CD14-positive monocyte (primary cell): ENCODE results near the gene CYB5A. TPM values are rescaled to one million over a fixed set of nuclear protein-coding genes. Genes with fewer than 3 reads are reported as not detected.

Source experiments
- DNase-seq, 3 donors: peaks; one replicate each; pipeline ENCODE4 v3.0.0-alpha.2; 2011 to 2022
- H2AFZ ChIP-seq: 2 replicates; pipeline ENCODE4 v1.6.0; 2012; ENCODE audit warnings: mild to moderate bottlenecking, low read depth, low read length, inconsistent platforms; ENCODE audit not compliant: insufficient read depth, poor library complexity, severe bottlenecking
- H3K27ac ChIP-seq, 2 donors: 1 replicate in 1 of 2; 2 replicates in 1 of 2; pipeline ENCODE4 v1.5.1; 2012 to 2013; ENCODE audit warnings: low read length in 2 of 2, control low read depth in 1 of 2, inconsistent platforms in 1 of 2, low read depth in 1 of 2, mild to moderate bottlenecking in 1 of 2
- H3K27me3 ChIP-seq, 2 donors: one replicate each; pipeline versions ENCODE4 v1.6.0 to v1.6.1; 2011 to 2013; ENCODE audit warnings: low read length in 2 of 2; ENCODE audit not compliant: control insufficient read depth in 2 of 2, insufficient read depth in 2 of 2
- H3K36me3 ChIP-seq, 2 donors: replicated peaks in 1 of 2; 1 replicate in 1 of 2; 2 replicates in 1 of 2; pipeline versions ENCODE4 v1.5.1 to v1.6.1; 2012 to 2013; ENCODE audit warnings: low read length in 2 of 2, control low read depth in 1 of 2, inconsistent platforms in 1 of 2, mild to moderate bottlenecking in 1 of 2; ENCODE audit not compliant: insufficient read depth in 2 of 2, control insufficient read depth in 1 of 2
- H3K4me1 ChIP-seq, 2 donors: 1 replicate in 1 of 2; 2 replicates in 1 of 2; pipeline versions ENCODE4 v1.5.1 to v1.6.1; 2012 to 2013; ENCODE audit warnings: low read length in 2 of 2, control low read depth in 1 of 2, inconsistent platforms in 1 of 2, mild to moderate bottlenecking in 1 of 2, moderate library complexity in 1 of 2; ENCODE audit not compliant: insufficient read depth in 2 of 2, control insufficient read depth in 1 of 2
- H3K4me2 ChIP-seq: replicated peaks from 2 replicates; pipeline ENCODE3; 2012; ENCODE audit warnings: low read length, moderate library complexity, mild to moderate bottlenecking; ENCODE audit not compliant: poor library complexity, severe bottlenecking; ENCODE audit errors: extremely low read depth
- H3K4me3 ChIP-seq, 3 experiments: fragments of 200-600 bp in 1 of 3; sonication (generic) in 1 of 3; replicated peaks in 1 of 3; 1 replicate in 2 of 3; 2 replicates in 1 of 3; pipeline ENCODE4 v1.5.1; 2011 to 2013; ENCODE audit warnings: low read length in 3 of 3, mild to moderate bottlenecking in 3 of 3, control low read depth in 2 of 3, low read depth in 2 of 3, inconsistent platforms in 1 of 3, moderate library complexity in 1 of 3
- H3K79me2 ChIP-seq: 2 replicates; pipeline ENCODE4 v1.6.0; 2012; ENCODE audit warnings: mild to moderate bottlenecking, control low read depth, inconsistent platforms, low read length, moderate library complexity; ENCODE audit not compliant: insufficient read depth
- H3K9ac ChIP-seq: 2 replicates; pipeline ENCODE4 v1.6.0; 2017; ENCODE audit warnings: low read length, mild to moderate bottlenecking; ENCODE audit not compliant: insufficient read depth, poor library complexity, severe bottlenecking
- H3K9me3 ChIP-seq, 2 donors: replicated peaks in 1 of 2; 1 replicate in 1 of 2; 2 replicates in 1 of 2; pipeline versions ENCODE4 v1.5.1 to v1.6.1; 2012 to 2013; ENCODE audit warnings: low read length in 2 of 2, control low read depth in 1 of 2; ENCODE audit not compliant: control insufficient read depth in 1 of 2, insufficient read depth in 1 of 2
- H4K20me1 ChIP-seq: 2 replicates; pipeline ENCODE4 v1.6.0; 2012; ENCODE audit warnings: mild to moderate bottlenecking, low read length, control low read depth, moderate library complexity; ENCODE audit not compliant: insufficient read depth
- H3K27ac Mint-ChIP-seq, 7 donors: one replicate each; pipeline ENCODE4 v1.8.0; 2020; ENCODE audit warnings: mild to moderate bottlenecking in 7 of 7, mixed read lengths in 7 of 7, moderate library complexity in 6 of 7, inconsistent platforms in 2 of 7
- H3K27me3 Mint-ChIP-seq, 3 donors: one replicate each; pipeline ENCODE4 v1.8.0; 2021 to 2022; ENCODE audit warnings: low read depth in 3 of 3, mild to moderate bottlenecking in 3 of 3, mixed read lengths in 3 of 3, moderate library complexity in 3 of 3, inconsistent platforms in 1 of 3
- H3K36me3 Mint-ChIP-seq, 2 donors: one replicate each; pipeline ENCODE4 v1.8.0; 2020; ENCODE audit warnings: mixed read lengths in 2 of 2, inconsistent platforms in 1 of 2, mild to moderate bottlenecking in 1 of 2
- H3K4me1 Mint-ChIP-seq: one replicate; pipeline ENCODE4 v1.8.0; 2020; ENCODE audit warnings: mild to moderate bottlenecking, mixed read lengths
- H3K4me3 Mint-ChIP-seq, 2 donors: one replicate each; pipeline ENCODE4 v1.8.0; 2020; ENCODE audit warnings: mild to moderate bottlenecking in 2 of 2, mixed read lengths in 2 of 2, moderate library complexity in 1 of 2
- H3K9me3 Mint-ChIP-seq, 7 donors: one replicate each; pipeline ENCODE4 v1.8.0; 2020 to 2022; ENCODE audit warnings: mixed read lengths in 7 of 7, mild to moderate bottlenecking in 6 of 7, moderate library complexity in 6 of 7, inconsistent platforms in 2 of 7
- CTCF ChIP-seq: fragments of 200-600 bp; IDR thresholded peaks from one replicate; pipeline ENCODE4 v1.8.0; 2022; ENCODE audit warnings: antibody characterized with exemption, mild to moderate bottlenecking
- WGBS: methylation state at CpG from one replicate; pipeline ENCODE4 v1.1.5; 2013; ENCODE audit warnings: missing lambda C conversion rate; ENCODE audit not compliant: insufficient coverage; 5-methylcytosine and 5-hydroxymethylcytosine counted together
- intact Hi-C, 2 donors: fragments of 100-400 bp; cut with micrococcal nuclease; formaldehyde crosslinking; loops; one replicate each; pipeline versions ENCODE4 v1.15.0 to v1.15.1; 2023
- polyA plus RNA-seq, 3 donors: library from polyadenylated mRNA; depleted of rRNA in 1 of 3; unstranded in 2 of 3; stranded (reverse) in 1 of 3; fragments of 300-500 nt in 2 of 3; fragments of >200 nt in 1 of 3; fragmentation: Illumina TruSeq in 2 of 3; gene quantifications; 1 replicate in 2 of 3; 2 replicates in 1 of 3; pipeline ENCODE4 v1.2.3, GENCODE V29; 2012 to 2021

The CYB5A gene
- polyA plus RNA-seq, 3 donors = 19.0 to 27.6 (median 22.4) TPM

- no peak within 1 kb of the TSS for H3K4me3 ChIP-seq
- no peak within 1 kb of the TSS for H2AFZ ChIP-seq
- peak within 1 kb of the TSS in 2 of 7 donors; percentile 30 to 79 for H3K27ac Mint-ChIP-seq
- no peak for TF ChIP-seq CTCF
- no peaks in the 10 kb centered on the region for H3K36me3 Mint-ChIP-seq
- H3K9me3 Mint-ChIP-seq = peaks cover 5 to 17% (median 8%) of the 10 kb centered on the region in 7 donors
- no peaks in the 10 kb centered on the region for H3K27me3 ChIP-seq
- H4K20me1 ChIP-seq = no peaks in the 10 kb centered on the region
- no peaks in the 10 kb centered on the region for H3K4me1 ChIP-seq
- intact Hi-C loops = no loop called here
- no peak within 1 kb of the TSS for H3K4me3 Mint-ChIP-seq
- no peaks in the 10 kb centered on the region for H3K36me3 ChIP-seq
- no peaks in the 10 kb centered on the region for H3K27me3 Mint-ChIP-seq
- WGBS = 97% methylated on average over 39 of the region's 51 CpGs
- no peak within 1 kb of the TSS for H3K9ac ChIP-seq
- H3K4me1 Mint-ChIP-seq = peaks cover 4% of the 10 kb centered on the region
- no peak within 1 kb of the TSS for H3K4me2 ChIP-seq
- no peak within 1 kb of the TSS for H3K27ac ChIP-seq
- no peaks in the 10 kb centered on the region for H3K79me2 ChIP-seq
- DNase-seq = no peak
- H3K9me3 ChIP-seq = peaks cover 0 to 10% of the 10 kb centered on the region in 2 donors
Measured at GRCh38 chr18:74315464-74316256, 23.9 kb upstream of the CYB5A start, which contains the start of gene C18orf63. Gene C18orf63 (plus strand): TSS chr18:74315839. CDS start chr18:74317866, 2,027 bp downstream.

- Mint-ChIP-seq H3K4me3 (no peak overlapping the region), H3K27me3 (peaks cover 0 to 1% (median 0%) of the 10 kb centered on the region in 3 donors), H3K4me1 (peaks cover 3% of the 10 kb centered on the region), H3K9me3 (peaks cover 2 to 14% (median 4%) of the 10 kb centered on the region in 7 donors), H3K27ac (peak overlapping the region in 1 of 7 donors; percentile 30), H3K36me3 (no peaks in the 10 kb centered on the region)
- Histone ChIP-seq H3K9me3 (peaks cover 0 to 10% of the 10 kb centered on the region in 2 donors), H4K20me1 (no peaks in the 10 kb centered on the region), H3K4me1 (no peaks in the 10 kb centered on the region), H3K4me2 (no peak overlapping the region), H3K27me3 (no peaks in the 10 kb centered on the region), H3K79me2 (no peaks in the 10 kb centered on the region), H3K27ac (no peak overlapping the region), H2AFZ (no peak overlapping the region), H3K9ac (no peak overlapping the region), H3K4me3 (no peak overlapping the region), H3K36me3 (no peaks in the 10 kb centered on the region)
- TF ChIP-seq CTCF = no peak
- WGBS = 95% methylated on average over 19 of the region's 22 CpGs
- intact Hi-C loops = no loop called here
- DNase-seq = no peak
Measured at GRCh38 chr18:74314759-74315463, 23.1 kb upstream of the CYB5A start.
